Prostate gland (tissue), 2 donors: ENCODE results near the gene OR2A12.

Experiments used
- CTCF ChIP-seq, 4 experiments: fragments of 200-600 bp in 2 of 4; fragments of 450-650 bp in 2 of 4; sonication (generic) in 2 of 4; IDR thresholded peaks; 1 replicate in 3 of 4; 2 replicates in 1 of 4; pipeline ENCODE4 v1.5.1; 2016 to 2019; ENCODE audit warnings: antibody characterized with exemption in 4 of 4, mild to moderate bottlenecking in 2 of 4, moderate library complexity in 2 of 4
- POLR2AphosphoS5 ChIP-seq: sonication (generic); formaldehyde crosslinking; IDR thresholded peaks from one replicate; pipeline ENCODE4 v1.6.1; 2017; ENCODE audit warnings: antibody characterized with exemption

- TF ChIP-seq CTCF (IDR thresholded peaks at IDR 0.05) (no peak), POLR2AphosphoS5 (no peak)
Observed at GRCh38 chr7:144118341-144118740, 32.3 kb downstream of the OR2A12 start.
